Right hindlimb (tissue), 1 donor: ENCODE results near the gene GATAD2A.

Experiments used
- DNase-seq: peaks from one replicate; pipeline ENCODE4 v3.0.0-alpha.2; 2018

Gene GATAD2A

DNA sequence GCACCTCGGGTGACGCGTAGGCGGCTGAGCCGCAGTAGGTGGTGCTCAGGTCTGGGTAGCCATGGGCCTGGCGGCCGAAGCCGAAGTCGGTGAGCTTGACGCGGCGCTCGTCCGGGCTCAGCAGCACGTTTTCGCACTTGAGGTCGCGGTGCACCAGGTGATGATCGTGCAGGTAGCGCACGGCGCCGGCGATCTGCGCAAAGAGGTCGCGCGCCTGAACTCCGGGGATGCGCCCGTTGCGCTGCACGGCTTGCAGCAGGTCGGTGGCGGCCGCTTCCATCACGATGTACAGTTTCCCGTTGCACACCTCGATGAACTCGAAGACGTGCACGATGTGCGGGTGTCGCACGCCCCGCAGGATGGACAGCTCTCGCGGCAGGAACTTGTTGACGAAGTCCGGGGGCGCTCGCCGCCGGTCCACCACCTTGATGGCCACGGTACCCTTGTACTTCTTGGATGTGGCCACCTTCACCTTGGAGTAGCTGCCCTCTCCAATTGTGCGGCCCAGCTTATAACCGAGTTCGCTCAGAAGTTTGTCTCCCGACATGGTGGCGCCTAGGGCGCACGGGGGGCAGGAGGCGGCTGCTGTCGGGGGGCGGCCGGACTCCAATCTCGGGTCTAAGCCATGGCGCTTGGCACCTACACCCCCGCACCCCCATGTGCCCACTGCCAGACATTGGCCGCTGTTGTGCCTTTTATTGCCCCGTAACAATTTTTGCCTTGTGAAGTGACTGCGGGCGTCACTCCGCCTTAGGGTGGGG, 109.6 kb downstream of the GATAD2A start, which contains the start of gene TSSK6:
Gene TSSK6 (minus strand): TSS at position 668 of the 761 bp plus-strand sequence. CDS start 121 bp downstream, at position 547.
- no peak for DNase-seq

DNA sequence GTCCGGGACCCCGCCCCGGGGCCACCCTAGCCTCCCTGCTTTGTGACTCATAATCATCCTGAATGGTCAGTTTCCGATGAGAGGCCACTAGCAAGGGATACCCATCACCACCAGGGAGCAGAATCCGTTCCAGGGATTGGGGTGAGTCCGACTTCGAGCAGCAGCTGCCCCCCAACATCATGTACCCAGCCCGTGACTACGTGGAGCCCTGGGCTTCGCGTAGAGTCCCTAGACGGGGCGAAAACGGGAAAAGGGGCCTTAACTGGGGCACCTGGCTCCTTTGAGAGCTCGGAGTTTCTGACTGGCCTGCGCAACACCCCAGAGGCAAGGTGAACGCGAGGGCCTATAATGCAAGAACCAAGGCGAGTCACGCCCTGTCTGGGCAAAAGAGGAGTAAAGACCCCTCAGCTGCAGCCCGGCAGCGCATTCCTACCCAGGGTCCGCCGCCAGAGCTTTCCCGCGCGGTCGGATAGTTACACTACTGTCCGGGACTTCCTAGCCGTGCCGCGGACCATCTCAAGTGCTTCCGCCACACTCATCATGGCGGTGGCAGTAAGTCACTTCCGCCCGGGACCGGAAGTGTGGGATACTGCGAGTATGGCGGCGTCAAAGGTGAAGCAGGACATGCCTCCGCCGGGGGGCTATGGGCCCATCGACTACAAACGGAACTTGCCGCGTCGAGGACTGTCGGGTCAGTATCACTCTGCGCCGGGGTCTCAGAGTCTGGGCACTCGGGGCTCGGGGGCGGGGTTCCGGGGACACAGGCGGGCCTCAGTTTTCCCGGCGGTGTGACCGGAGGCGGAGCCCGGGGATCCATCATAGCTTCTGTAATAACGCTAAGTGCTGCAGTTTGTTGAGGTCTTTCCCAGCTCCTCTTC, 110.4 kb downstream of the GATAD2A start, which contains the start of gene NDUFA13:
Gene NDUFA13 (plus strand): TSS at position 584 of the 878 bp plus-strand sequence. CDS start 14 bp downstream, at position 598.
- peak; percentile 96 for DNase-seq

DNA sequence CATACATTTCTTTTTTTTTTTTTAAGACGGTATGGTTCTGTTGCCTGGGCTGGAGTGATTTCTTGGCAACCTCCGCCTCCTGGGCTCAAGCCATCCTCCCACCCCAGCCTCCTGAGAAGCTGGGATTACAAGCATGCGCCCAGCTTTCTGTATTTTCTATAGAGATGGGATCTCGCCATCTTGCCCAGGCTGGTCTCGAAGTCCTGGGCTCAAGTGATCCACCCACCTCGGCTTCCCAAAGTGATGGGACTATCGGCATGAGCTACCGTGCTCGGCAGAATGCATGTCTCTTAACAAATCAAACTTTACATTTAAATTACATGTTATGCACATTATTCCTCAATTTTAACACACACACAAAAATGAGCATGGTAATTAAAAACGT, 111.8 kb downstream of the GATAD2A start:
- DNase-seq, result no peak

DNA sequence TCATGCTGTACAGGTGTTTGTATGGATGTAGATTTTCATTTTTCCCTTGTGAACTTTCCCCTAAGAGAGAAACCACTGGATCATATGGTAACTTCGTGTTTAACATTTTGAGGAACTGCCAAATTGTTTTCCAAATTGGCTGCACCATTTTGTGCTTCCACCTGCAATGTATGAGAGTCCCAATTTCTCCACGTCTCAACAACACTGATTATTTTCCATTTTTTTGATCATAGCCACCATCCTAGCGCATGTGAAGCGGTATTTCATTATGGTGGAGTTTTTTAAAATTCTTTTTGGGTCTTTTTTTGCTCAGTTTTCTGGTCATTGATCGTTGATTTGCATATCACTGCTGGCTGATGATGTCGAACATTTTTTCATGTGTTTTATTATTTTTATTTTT, 115.5 kb downstream of the GATAD2A start:
- DNase-seq, result no peak

DNA sequence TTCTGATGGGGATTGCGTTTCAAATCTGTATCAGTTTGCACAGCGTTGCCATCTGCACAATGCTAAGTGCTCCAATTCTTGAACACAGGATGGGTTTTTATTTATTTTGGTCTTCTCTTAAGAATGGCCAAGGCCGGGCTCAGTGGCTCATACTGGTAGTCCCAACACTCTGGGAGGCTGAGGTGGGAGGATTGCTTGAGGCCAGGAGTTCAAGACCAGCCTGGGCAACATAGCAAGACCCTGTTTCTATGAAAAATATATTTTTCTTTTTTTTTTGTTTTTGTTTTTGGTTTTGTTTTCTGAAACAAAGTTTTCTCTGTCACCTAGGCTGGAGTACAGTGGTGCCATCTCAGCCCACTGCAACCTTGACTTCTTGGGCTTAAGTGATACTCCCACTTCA, 117.7 kb downstream of the GATAD2A start:
- DNase-seq, result no peak

- DNase-seq, result no peak
Measured at GRCh38 chr19:19524053-19524452, 118.6 kb downstream of the GATAD2A start.

DNA sequence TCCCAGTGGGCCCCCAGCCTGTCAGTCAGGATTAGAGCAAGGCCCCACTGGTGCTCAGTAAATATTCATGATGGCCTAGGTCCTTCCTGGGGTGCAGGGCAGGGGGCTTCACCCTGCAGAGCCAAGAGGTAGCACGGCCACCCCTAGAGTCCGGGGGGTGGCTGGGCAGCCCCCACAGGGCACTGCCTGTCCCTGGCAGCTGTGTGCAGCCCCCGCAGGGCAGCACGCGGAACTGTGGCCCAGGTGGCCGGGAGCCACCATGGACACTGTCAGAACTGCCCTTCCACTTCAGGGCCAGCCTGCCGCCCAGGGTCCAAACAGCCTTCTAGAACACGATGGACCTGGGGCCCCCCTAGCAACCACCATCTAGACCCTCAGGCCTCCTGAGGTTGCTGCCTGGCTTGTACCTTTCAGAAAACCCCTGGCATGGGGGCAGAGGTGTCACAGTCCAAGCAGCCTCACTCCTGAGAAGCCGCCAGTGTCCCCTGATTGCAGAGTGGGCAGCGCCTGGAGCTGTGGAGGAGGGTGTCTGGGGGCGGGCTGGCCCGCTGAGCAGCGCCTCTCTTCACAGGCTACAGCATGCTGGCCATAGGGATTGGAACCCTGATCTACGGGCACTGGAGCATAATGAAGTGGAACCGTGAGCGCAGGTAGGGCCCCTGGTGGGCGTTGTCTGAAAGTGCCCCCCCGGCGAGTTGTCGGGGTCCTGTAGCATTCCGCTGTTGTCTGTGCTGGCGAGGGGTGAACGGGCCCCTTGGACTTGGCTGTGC, 120.3 kb downstream of the GATAD2A start:
- DNase-seq, result peak; percentile 19

- DNase-seq, result peak; percentile 20
Measured at GRCh38 chr19:19526581-19527370, 121.3 kb downstream of the GATAD2A start.

- DNase-seq, result no peak
Measured at GRCh38 chr19:19527371-19527656, 121.8 kb downstream of the GATAD2A start.

DNA sequence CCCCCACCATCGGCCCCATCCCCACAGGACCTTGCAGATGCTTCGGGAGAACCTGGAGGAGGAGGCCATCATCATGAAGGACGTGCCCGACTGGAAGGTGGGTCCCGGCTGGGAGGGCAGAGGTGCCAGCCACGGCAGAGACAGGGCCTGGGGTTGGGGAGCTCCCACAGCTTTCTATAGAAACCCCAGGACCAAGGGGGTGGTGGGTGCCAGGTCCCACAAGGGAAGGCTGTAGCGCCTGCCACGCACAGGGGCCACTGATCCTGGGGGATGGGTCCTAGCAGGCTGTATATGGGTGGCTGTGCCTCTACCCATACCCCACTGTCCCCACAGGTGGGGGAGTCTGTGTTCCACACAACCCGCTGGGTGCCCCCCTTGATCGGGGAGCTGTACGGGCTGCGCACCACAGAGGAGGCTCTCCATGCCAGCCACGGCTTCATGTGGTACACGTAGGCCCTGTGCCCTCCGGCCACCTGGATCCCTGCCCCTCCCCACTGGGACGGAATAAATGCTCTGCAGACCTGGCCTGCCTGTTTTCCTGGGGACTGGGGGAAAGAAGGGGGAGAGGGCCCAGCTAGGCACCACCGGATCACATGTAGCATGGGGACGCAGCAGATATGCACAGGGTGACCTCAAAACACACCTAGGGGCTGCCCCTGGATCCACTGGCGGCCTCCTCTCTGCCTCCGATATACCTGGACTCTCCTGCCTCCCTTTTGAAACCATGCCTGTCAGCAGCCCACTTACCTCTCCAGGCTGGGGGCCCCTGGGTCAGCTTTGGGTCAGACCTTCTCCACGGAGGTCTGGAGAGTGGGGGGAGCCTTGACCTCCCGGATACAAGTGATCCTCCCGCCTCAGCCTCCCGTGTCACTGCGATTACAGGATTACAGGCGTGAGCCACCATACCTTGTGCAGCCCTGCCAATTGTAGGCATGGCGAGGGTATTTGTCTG, 122.5 kb downstream of the GATAD2A start:
- peak; percentile 19 for DNase-seq

- peak; percentile 65 for DNase-seq
Measured at GRCh38 chr19:19528721-19529490, 123.4 kb downstream of the GATAD2A start, which contains the start of gene YJEFN3. Gene YJEFN3, plus strand, starts transcription at chr19:19528911. Its CDS starts 22 bp downstream, at chr19:19528933.

DNA sequence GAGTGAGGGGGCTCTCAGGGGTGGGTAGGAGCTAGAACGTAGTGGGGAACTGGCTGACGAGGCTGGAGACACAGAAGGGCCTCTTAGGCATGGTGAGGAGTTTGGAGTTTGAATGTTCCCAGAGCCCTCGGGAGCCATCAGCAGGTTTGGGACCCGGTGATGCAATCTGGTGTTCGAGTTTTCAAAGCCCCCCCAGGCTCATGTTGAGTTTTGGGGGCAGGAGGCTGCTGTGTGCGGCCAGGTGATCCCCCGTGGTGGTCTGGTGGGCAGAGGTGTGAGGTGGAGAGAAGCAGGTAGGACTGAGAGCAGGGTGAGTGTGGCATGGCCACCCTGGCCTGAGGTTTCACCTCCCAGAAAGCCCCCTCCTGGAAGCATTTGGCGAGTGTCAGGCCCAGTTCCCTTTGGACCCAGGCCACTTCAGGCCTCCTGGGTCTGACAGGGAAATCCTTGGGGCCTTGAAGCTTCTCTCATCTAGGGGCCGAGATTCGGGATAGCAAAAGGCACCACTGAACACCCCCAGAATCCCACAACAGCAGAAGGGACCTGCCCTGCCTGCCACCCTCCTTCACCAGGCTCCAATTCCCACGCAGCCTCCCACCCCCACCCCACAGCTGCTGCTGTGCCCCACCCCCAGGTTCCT, 124.4 kb downstream of the GATAD2A start:
- peak; percentile 23 for DNase-seq

GRCh38 chr19:19530423-19530804, 124.9 kb downstream of the GATAD2A start:
- DNase-seq, result peak; percentile 29

GRCh38 chr19:19530889-19531288, 125.4 kb downstream of the GATAD2A start:
- no peak for DNase-seq

DNA sequence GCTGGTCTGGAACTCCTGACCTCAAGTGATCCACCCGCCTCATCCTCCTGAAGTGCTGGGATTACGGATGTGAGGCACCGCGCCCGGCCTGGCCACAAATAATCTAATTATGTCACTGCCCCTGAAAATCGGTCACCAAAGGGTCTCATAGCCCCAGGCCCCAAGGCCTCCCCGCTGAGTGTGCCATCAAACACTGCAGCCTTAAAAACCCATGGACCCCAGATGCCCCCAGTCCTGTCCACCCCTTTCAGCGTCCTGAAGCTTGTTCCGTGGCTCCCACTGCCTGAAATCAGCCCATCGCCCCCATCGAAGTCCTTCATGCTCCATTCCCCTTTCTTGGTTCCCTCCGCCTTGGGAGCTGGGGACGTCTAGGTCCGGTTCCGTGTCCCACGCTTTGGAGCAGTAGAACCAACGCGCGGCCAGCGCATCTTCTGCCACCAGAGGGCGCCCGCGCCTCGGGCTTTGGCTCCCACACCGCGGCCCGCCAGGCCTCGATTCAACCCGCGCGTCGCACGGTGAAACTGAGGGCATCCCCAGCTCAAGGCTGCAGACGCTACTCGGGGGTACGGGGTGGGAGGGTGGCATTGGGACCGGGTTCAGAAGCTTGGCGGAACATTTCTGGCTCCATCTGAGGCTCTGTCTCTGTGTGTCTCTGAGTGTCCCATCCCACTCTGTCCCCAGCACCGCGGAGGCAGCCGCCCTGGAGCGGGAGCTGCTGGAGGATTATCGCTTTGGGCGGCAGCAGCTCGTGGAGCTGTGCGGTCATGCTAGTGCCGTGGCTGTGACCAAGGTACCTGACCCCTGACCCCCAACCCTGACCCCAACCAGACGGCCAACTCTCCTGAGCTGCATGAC, 126.7 kb downstream of the GATAD2A start:
- peak; percentile 83 for DNase-seq

DNA sequence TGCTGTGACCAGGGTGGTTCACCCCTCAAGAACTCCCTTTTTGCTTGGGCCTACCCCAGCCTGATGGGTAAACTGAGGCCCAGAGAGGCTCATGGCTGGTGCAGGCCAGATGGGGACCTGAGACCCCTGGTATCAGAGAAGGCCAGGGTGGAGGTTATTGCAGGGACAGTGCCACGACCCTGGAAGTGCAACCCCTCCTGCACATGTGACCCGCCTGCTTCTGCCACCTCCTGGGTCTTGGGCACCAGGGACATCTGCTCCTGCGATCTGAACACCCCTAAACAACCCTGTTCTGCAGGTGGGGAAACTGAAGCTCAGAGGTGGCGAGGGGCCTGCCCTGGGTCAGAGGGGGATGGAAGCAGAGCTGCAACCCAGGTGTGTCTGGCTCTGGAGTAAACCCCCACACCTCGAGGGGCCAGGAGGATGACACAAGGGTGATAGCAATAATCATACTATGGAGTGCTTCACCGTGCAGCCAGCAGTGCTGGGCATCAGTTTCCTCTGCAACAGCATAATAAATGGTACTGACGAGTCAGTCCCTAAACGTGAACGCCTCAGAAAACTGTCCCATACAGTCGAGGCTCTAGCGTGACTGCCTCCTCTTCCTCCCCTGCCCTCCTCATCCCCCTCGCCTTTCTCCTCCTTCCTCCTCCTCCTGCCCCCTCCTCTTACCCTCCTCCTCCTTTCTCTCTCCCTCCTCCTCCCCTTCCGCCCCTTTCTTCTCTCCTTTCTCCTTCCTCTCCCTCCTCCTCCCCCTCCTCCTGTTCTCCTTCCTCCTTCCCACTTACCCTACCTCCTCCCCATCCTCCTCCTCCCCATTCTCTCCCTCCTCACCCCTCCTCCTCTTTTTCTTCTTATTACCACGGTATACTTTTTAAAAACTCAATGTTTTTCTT, 127.6 kb downstream of the GATAD2A start:
- DNase-seq, result peak; percentile 22

DNA sequence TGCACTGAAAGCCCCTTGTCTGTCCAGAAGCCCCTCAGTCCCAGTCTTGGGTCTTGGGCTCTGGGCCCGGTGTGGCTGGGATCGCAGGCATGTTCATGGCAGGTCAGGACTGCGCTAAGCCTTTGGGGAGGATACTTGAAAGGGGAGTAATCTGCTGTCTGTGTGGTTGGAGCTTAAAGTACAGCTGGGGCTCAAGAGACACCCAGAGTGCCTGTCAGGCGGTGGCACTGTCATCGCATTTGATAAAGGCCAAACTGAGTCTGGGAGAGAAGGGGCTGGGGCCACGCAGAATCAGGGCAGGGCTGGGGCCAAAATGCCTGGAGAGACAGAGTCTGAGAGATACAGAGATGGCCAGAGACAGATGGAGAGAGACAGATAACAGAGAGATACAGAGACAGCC, 128.4 kb downstream of the GATAD2A start:
- DNase-seq, result peak; percentile 37
